Measurements from ENCODE around the gene LUZP1. TPM values are rescaled to one million over a fixed set of nuclear protein-coding genes. Genes with fewer than 3 reads are reported as not detected.
"Not testable (repeated sequence)": the region's sequence is repeated elsewhere in the genome, so short reads cannot be mapped to it uniquely, and the experiment has no call there.

Gene LUZP1
- polyA plus RNA-seq, 1 of the 3 experiments (the other 2 are of a cell fraction) = 8.9 TPM

- no peak overlapping the region for H3K4me2 ChIP-seq
- H3K27ac ChIP-seq (ENCODE audit: low read depth in 2 of 2, low read length in 1 of 2) = no peak overlapping the region
- no peaks in the 10 kb centered on the region for H3K36me3 ChIP-seq (replicated peaks in 1 of 2; ENCODE audit: control insufficient read depth in 1 of 2, insufficient read depth in 2 of 2, low read length in 1 of 2)
- H3K79me2 ChIP-seq (ENCODE audit: insufficient read depth) = no peaks in the 10 kb centered on the region
- ChIA-PET POLR2A (no interaction called here), CTCF (interaction anchor here (1.3 to 4.6 kb wide), 2 partner anchors 9 to 24 kb away, joined by 3 to 25 read pairs; partner anchors contain the start of gene HTR1D)
- DNase-seq = no peak
- H3K9ac ChIP-seq = no peak overlapping the region
- no peaks in the 10 kb centered on the region for H3K27me3 ChIP-seq (ENCODE audit: insufficient read depth)
- no peaks in the 10 kb centered on the region for H3K4me1 ChIP-seq (ENCODE audit: control insufficient read depth in 1 of 2, insufficient read depth in 2 of 2, low read depth in 1 of 2, low read length in 1 of 2)
- no peak overlapping the region for H2AFZ ChIP-seq (ENCODE audit: low read depth)
- WGBS (ENCODE audit: low lambda C conversion rate) = 61% methylated on average over 2 of the region's 2 CpGs
- H3K9me2 ChIP-seq = no peaks in the 10 kb centered on the region
- peaks cover under 1% of the 10 kb centered on the region for H3F3A ChIP-seq (replicated peaks; ENCODE audit: insufficient read depth)
- no peak for TF ChIP-seq EZH2phosphoT487 (IDR thresholded peaks at IDR 0.05; ENCODE audit: borderline replicate concordance, low read depth)
- TF ChIP-seq MXI1 (IDR thresholded peaks at IDR 0.05; ENCODE audit: low read depth, low read length) = no peak
- TF ChIP-seq NFIC (IDR thresholded peaks at IDR 0.05; ENCODE audit: borderline replicate concordance) = no peak
- no peak for TF ChIP-seq CHD2 (IDR thresholded peaks at IDR 0.05; ENCODE audit: low read length, partially characterized antibody)
- TF ChIP-seq TEAD4 (IDR thresholded peaks at IDR 0.05; ENCODE audit: borderline replicate concordance, insufficient read depth) = no peak
- TF ChIP-seq USF1 (IDR thresholded peaks at IDR 0.05; ENCODE audit: borderline replicate concordance, low read depth) = no peak
- TF ChIP-seq TCF12 (IDR thresholded peaks at IDR 0.05) = no peak
- no peak for TF ChIP-seq YY1 (IDR thresholded peaks at IDR 0.05; ENCODE audit: low read depth)
- no peak for TF ChIP-seq NRF1 (IDR thresholded peaks at IDR 0.05; ENCODE audit: low read depth, low read length)
- TF ChIP-seq GATA2 (CRISPR knock-in tag; IDR thresholded peaks at IDR 0.05) = no peak
- TF ChIP-seq FOXM1 (IDR thresholded peaks at IDR 0.05; ENCODE audit: low read depth) = no peak
- no peak for TF ChIP-seq PBX3 (IDR thresholded peaks at IDR 0.05)
- no peak for TF ChIP-seq CTCF (IDR thresholded peaks at IDR 0.05)
- TF ChIP-seq REST (IDR thresholded peaks at IDR 0.05; ENCODE audit: low read depth, low read length) = no peak
- TF ChIP-seq ZBTB33 (IDR thresholded peaks at IDR 0.05; ENCODE audit: borderline replicate concordance, low read depth) = no peak
- TF ChIP-seq FOSL2 (IDR thresholded peaks at IDR 0.05; ENCODE audit: borderline replicate concordance, low read depth) = no peak
- no peak for TF ChIP-seq TAF1 (IDR thresholded peaks at IDR 0.05; ENCODE audit: borderline replicate concordance, low read depth, low read length)
- TF ChIP-seq POLR2AphosphoS5 (IDR thresholded peaks at IDR 0.05; ENCODE audit: low read depth, low read length) = no peak
- TF ChIP-seq MAX (IDR thresholded peaks at IDR 0.05; ENCODE audit: low read depth) = no peak
- no peaks in the 10 kb centered on the region for H4K20me1 ChIP-seq (ENCODE audit: insufficient read depth)
- H3K9me3 ChIP-seq = no peaks in the 10 kb centered on the region
- H3K4me3 ChIP-seq (ENCODE audit: low read depth in 2 of 2, low read length in 1 of 2) = no peak overlapping the region
These were observed 39.9 kb upstream of the LUZP1 start for GRCh38 chr1:23208527-23208926.

- H3K79me2 ChIP-seq (ENCODE audit: insufficient read depth); H4K20me1 ChIP-seq (ENCODE audit: insufficient read depth); H2AFZ ChIP-seq (ENCODE audit: low read depth); H3K4me2 ChIP-seq; H3K9ac ChIP-seq; H3K9me2 ChIP-seq; H3K9me3 ChIP-seq; H3F3A ChIP-seq (replicated peaks; ENCODE audit: insufficient read depth); H3K27me3 ChIP-seq (ENCODE audit: insufficient read depth); H3K27ac ChIP-seq (ENCODE audit: low read depth in 2 of 2, low read length in 1 of 2); DNase-seq; H3K4me3 ChIP-seq (ENCODE audit: low read depth in 2 of 2, low read length in 1 of 2); H3K36me3 ChIP-seq (replicated peaks in 1 of 2; ENCODE audit: control insufficient read depth in 1 of 2, insufficient read depth in 2 of 2, low read length in 1 of 2); H3K4me1 ChIP-seq (ENCODE audit: control insufficient read depth in 1 of 2, insufficient read depth in 2 of 2, low read depth in 1 of 2, low read length in 1 of 2); POLR2A ChIA-PET: not testable (repeated sequence)
- 92% methylated on average over 8 of the region's 8 CpGs for WGBS (ENCODE audit: low lambda C conversion rate)
- CTCF ChIA-PET = interaction anchor here (2.4 to 4.7 kb wide), 2 partner anchors 9 to 23 kb away, joined by 16 to 21 read pairs; partner anchors contain the start of gene HTR1D
These were observed 39.1 kb upstream of the LUZP1 start for GRCh38 chr1:23207733-23208132.
